Measurements from ENCODE around the gene CRLF3. TPM values are rescaled to one million over a fixed set of nuclear protein-coding genes. Genes with fewer than 3 reads are reported as not detected.
"Not testable (repeated sequence)": the region's sequence is repeated elsewhere in the genome, so short reads cannot be mapped to it uniquely, and the experiment has no call there.

Gene CRLF3
- polyA plus RNA-seq, 1 donor = 10.3 TPM

GRCh38 chr17:30736371-30736770, 88.1 kb downstream of the CRLF3 start:
- DNase-seq (ENCODE audit: low read depth) = not testable (repeated sequence)

DNA sequence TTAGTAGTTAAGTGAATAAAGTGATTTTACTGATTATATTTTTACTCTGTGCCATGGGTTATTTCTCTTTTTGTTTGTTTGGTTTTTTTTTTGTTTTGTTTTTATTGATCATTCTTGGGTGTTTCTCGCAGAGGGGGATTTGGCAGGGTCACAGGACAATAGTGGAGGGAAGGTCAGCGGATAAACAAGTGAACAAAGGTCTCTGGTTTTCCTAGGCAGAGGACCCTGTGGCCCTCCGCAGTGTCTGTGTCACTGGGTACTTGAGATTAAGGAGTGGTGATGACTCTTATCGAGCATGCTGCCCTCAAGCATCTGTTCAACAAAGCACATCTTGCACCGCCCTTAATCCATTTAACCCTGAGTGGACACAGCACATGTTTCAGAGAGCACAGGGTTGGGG, 88.8 kb downstream of the CRLF3 start:
- DNase-seq (ENCODE audit: low read depth) = not testable (repeated sequence)

DNA sequence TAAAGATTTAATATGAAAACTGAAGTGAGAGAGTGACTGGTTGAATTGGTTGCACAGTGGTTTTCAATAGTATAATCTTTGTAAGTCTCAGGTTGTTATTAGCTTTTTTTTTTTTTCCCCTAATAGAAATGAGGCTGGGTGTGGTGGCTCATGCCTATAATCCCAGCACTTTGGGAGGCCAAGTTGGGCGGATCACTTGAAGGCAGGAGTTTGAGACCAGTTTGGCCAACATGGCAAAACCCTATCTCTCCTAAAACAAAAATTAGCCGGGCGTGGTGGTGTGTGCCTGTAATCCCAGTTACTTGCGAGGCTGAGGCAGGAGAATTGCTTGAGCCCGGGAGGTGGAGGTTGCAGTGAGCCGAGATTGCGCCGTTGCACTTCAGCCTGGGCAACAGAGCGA, 89.3 kb downstream of the CRLF3 start:
- not testable (repeated sequence) for DNase-seq (ENCODE audit: low read depth)

- DNase-seq (ENCODE audit: low read depth) = not testable (repeated sequence)
Observed at GRCh38 chr17:30734153-30734552, 90.3 kb downstream of the CRLF3 start.

Other genes with a start within 250 kb of the CRLF3 start
- 2.9 TPM for gene ATAD5, start 7.3 kb upstream of the CRLF3 start, polyA plus RNA-seq (ENCODE audit: insufficient read length)
- gene TEFM, start 81.5 kb upstream of the CRLF3 start, polyA plus RNA-seq (ENCODE audit: insufficient read length) = 11.5 TPM
- gene ADAP2, start 97.3 kb upstream of the CRLF3 start, polyA plus RNA-seq (ENCODE audit: insufficient read length) = 5.1 TPM
- 8.7 TPM for gene RNF135, start 146.3 kb upstream of the CRLF3 start, polyA plus RNA-seq (ENCODE audit: insufficient read length)

Data from forelimb muscle (tissue), 1 donor.